Measurements from ENCODE around the gene ANKRD42. TPM values are rescaled to one million over a fixed set of nuclear protein-coding genes. Genes with fewer than 3 reads are reported as not detected.
"Not testable (repeated sequence)": the region's sequence is repeated elsewhere in the genome, so short reads cannot be mapped to it uniquely, and the experiment has no call there.

The ANKRD42 gene
- total RNA-seq, 2 donors from 2014 or later: 5.0 to 7.0 TPM

GRCh38 chr11:83271734-83272133 lies 78.2 kb downstream of the ANKRD42 start:
- intact Hi-C loops (cut with DNase I); DNase-seq; ATAC-seq: not testable (repeated sequence)

GRCh38 chr11:83272627-83273026 lies 79.1 kb downstream of the ANKRD42 start:
- intact Hi-C loops (cut with DNase I): no loop called here
- ATAC-seq: no peak
- no peak for DNase-seq

GRCh38 chr11:83275888-83276641 lies 82.6 kb downstream of the ANKRD42 start:
- intact Hi-C loops (cut with DNase I): no loop called here
- no peak for ATAC-seq

GRCh38 chr11:83278351-83278750 lies 84.8 kb downstream of the ANKRD42 start:
- ATAC-seq (no peak), DNase-seq (no peak)
- intact Hi-C loops (cut with DNase I): no loop called here

More at GRCh38 chr11:83275888-83276641, 82.6 kb downstream of the ANKRD42 start:
- DNase-seq: no peak

GRCh38 chr11:83280256-83280655 lies 86.7 kb downstream of the ANKRD42 start:
- intact Hi-C loops (cut with DNase I): no loop called here
- DNase-seq (no peak), ATAC-seq (no peak)

- DNase-seq (no peak), ATAC-seq (no peak)
- intact Hi-C loops (cut with DNase I): no loop called here
Observed at GRCh38 chr11:83282084-83282716, 88.7 kb downstream of the ANKRD42 start.

GRCh38 chr11:83284501-83285150 lies 91.1 kb downstream of the ANKRD42 start:
- ATAC-seq (no peak), DNase-seq (no peak)
- intact Hi-C loops (cut with DNase I): no loop called here

GRCh38 chr11:83285151-83285770 lies 91.7 kb downstream of the ANKRD42 start:
- intact Hi-C loops (cut with DNase I): no loop called here
- ATAC-seq (peak; percentile 53 to 73), DNase-seq (no peak)

- peak; percentile 96 for DNase-seq
- intact Hi-C loops (cut with DNase I): no loop called here
- peak; percentile 97 to 98 for ATAC-seq
Observed at GRCh38 chr11:83285771-83286528, 92.4 kb downstream of the ANKRD42 start, which contains the start of gene CCDC90B. Gene CCDC90B, minus strand, starts transcription at chr11:83286367. Its CDS starts 395 bp downstream, at chr11:83285972.

- intact Hi-C loops (cut with DNase I): no loop called here
- DNase-seq (no peak), ATAC-seq (no peak)
Observed at GRCh38 chr11:83287631-83288030, 94.1 kb downstream of the ANKRD42 start.

GRCh38 chr11:83292709-83293456 lies 99.4 kb downstream of the ANKRD42 start:
- peak; percentile 67 to 80 for ATAC-seq
- intact Hi-C loops (cut with DNase I): loop anchor here (5.0 to 10.0 kb wide), 4 partner anchors 429 to 524 kb away; no protein-coding TSS in a partner anchor
- no peak for DNase-seq

GRCh38 chr11:83293457-83293774 lies 99.9 kb downstream of the ANKRD42 start:
- no peak for ATAC-seq
- no peak for DNase-seq
- intact Hi-C loops (cut with DNase I): loop anchor here (5.0 to 10.0 kb wide), 4 partner anchors 429 to 524 kb away; no protein-coding TSS in a partner anchor

GRCh38 chr11:83294208-83294607 lies 100.7 kb downstream of the ANKRD42 start:
- ATAC-seq: no peak
- intact Hi-C loops (cut with DNase I): loop anchor here (5.0 to 10.0 kb wide), 4 partner anchors 428 to 523 kb away; no protein-coding TSS in a partner anchor

More at GRCh38 chr11:83294208-83294607, 100.7 kb downstream of the ANKRD42 start:
- no peak for DNase-seq

Other genes with a start within 250 kb of the ANKRD42 start
- gene RAB30, start 121.8 kb upstream of the ANKRD42 start, total RNA-seq: 10 to 100 TPM; 17.0 to 24.2 TPM
- 10 to 100 TPM; 30.9 to 36.1 TPM for gene PCF11, start 36.6 kb upstream of the ANKRD42 start, total RNA-seq
- 10 to 100 TPM; 25.9 to 30.4 TPM for gene CCDC90B, start 92.7 kb downstream of the ANKRD42 start, total RNA-seq